SJSA1 (cell line): ENCODE results near the gene DCT. TPM values are rescaled to one million over a fixed set of nuclear protein-coding genes. Genes with fewer than 3 reads are reported as not detected.

Source experiments
- DNase-seq, 2 experiments: peaks; one replicate each; pipeline ENCODE4 v3.0.0-alpha.2; 2015 to 2020; ENCODE audit warnings: low spot score in 2 of 2, low read depth in 1 of 2
- H3K27ac ChIP-seq: fragments of 250-450 bp; sonication (Bioruptor Pico); 2 replicates; pipeline ENCODE4 v1.5.1; 2020; ENCODE audit warnings: mild to moderate bottlenecking, moderate library complexity
- H3K27me3 ChIP-seq: fragments of 250-450 bp; sonication (Bioruptor Pico); replicated peaks from 2 replicates; pipeline ENCODE4 v1.5.1; 2020; ENCODE audit warnings: mild to moderate bottlenecking, moderate library complexity
- H3K36me3 ChIP-seq: fragments of 250-450 bp; sonication (Bioruptor Pico); 2 replicates; pipeline ENCODE4 v1.5.1; 2020; ENCODE audit warnings: mild to moderate bottlenecking
- H3K4me1 ChIP-seq: fragments of 250-450 bp; sonication (Bioruptor Pico); replicated peaks from 2 replicates; pipeline ENCODE4 v1.6.1; 2021; ENCODE audit warnings: mild to moderate bottlenecking
- H3K4me3 ChIP-seq: fragments of 250-450 bp; sonication (Bioruptor Pico); 2 replicates; pipeline ENCODE4 v1.5.1; 2020; ENCODE audit warnings: mild to moderate bottlenecking
- H3K9me3 ChIP-seq: fragments of 250-450 bp; sonication (Bioruptor Pico); replicated peaks from 2 replicates; pipeline ENCODE4 v1.5.1; 2020; ENCODE audit warnings: mild to moderate bottlenecking
- total RNA-seq: library from RNA; depleted of rRNA; stranded (reverse); fragments of >200 nt; shearing (Covaris generic); gene quantifications from 2 replicates; pipeline ENCODE4 v1.2.3, GENCODE V29; 2014

The DCT gene
- total RNA-seq, 1 experiment from 2014 or later = not detected

- H3K27me3 ChIP-seq = no peaks in the 10 kb centered on the region
- H3K9me3 ChIP-seq = no peaks in the 10 kb centered on the region
Measured at GRCh38 chr13:94431987-94432386, 47.5 kb downstream of the DCT start.

GRCh38 chr13:94431574-94431973, 47.9 kb downstream of the DCT start:
- no peak for DNase-seq
- Histone ChIP-seq H3K9me3 (no peaks in the 10 kb centered on the region), H3K4me1 (no peaks in the 10 kb centered on the region), H3K4me3 (no peak overlapping the region), H3K27ac (no peak overlapping the region), H3K27me3 (no peaks in the 10 kb centered on the region), H3K36me3 (no peaks in the 10 kb centered on the region)

More at GRCh38 chr13:94431987-94432386, 47.5 kb downstream of the DCT start:
- H3K27ac ChIP-seq = no peak overlapping the region
- H3K4me1 ChIP-seq = no peaks in the 10 kb centered on the region
- no peak for DNase-seq
- no peaks in the 10 kb centered on the region for H3K36me3 ChIP-seq
- H3K4me3 ChIP-seq = no peak overlapping the region

- no peak overlapping the region for H3K27ac ChIP-seq
Measured at GRCh38 chr13:94427313-94427953, 52.0 kb downstream of the DCT start.

DNA sequence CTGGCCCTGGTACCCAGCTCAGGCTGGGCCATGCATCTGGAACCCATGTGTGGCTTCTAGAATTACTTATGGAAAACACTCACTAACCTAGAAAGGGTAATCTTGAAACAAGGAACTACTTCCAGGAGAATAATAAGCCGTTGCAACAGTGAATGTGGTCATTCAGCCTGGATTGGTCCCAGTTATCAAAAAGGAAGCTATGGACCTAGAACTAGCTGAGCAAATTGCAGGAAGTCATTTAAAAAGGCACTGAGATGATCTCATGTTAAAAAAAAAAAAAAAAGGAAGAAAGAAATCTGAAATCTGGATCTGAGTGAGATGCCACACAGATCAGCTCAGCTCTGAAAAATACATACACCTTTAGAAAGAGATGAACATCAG, 59.6 kb downstream of the DCT start:
- H3K4me3 ChIP-seq = no peak overlapping the region
- H3K36me3 ChIP-seq = no peaks in the 10 kb centered on the region
- H3K4me1 ChIP-seq = no peaks in the 10 kb centered on the region
- no peaks in the 10 kb centered on the region for H3K27me3 ChIP-seq
- H3K27ac ChIP-seq = no peak overlapping the region
- no peaks in the 10 kb centered on the region for H3K9me3 ChIP-seq
- no peak for DNase-seq

More at GRCh38 chr13:94427313-94427953, 52.0 kb downstream of the DCT start:
- Histone ChIP-seq H3K4me3 (no peak overlapping the region), H3K27me3 (no peaks in the 10 kb centered on the region), H3K4me1 (no peaks in the 10 kb centered on the region), H3K9me3 (no peaks in the 10 kb centered on the region), H3K36me3 (no peaks in the 10 kb centered on the region)
- no peak for DNase-seq

DNA sequence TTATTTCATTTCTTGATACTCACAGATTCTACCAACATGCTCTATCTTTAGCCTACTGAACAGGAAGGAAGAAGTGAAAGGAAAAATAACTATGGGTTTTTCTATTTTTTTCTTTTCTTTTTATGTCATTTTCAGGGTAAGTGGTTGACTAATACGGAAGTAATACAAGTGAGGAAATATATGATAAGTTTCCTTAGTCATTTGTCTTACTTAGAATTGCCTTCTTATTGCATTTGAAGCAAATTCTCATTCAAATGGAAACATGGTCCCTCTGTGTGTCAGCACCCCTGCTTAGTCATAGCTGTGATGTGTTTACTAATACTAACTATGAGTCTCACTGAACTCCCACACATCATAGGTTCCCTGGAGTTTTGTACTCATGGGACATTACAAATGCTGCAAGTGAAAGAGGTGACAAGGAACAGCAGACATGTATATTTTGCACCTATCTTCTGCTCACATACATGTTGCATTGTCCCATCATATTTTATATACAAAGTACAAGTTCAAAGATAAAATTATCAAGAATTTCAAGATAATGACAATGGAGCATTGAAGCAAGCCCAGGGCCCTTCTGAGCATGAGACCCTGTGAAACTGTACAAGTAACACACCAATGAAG, 60.1 kb downstream of the DCT start:
- Histone ChIP-seq H3K27ac (no peak overlapping the region), H3K27me3 (no peaks in the 10 kb centered on the region), H3K9me3 (no peaks in the 10 kb centered on the region), H3K4me1 (no peaks in the 10 kb centered on the region), H3K4me3 (no peak overlapping the region), H3K36me3 (no peaks in the 10 kb centered on the region)
- no peak for DNase-seq

GRCh38 chr13:94417294-94417693, 62.2 kb downstream of the DCT start:
- Histone ChIP-seq H3K4me1 (no peaks in the 10 kb centered on the region), H3K27me3 (no peaks in the 10 kb centered on the region)
- DNase-seq = no peak

DNA sequence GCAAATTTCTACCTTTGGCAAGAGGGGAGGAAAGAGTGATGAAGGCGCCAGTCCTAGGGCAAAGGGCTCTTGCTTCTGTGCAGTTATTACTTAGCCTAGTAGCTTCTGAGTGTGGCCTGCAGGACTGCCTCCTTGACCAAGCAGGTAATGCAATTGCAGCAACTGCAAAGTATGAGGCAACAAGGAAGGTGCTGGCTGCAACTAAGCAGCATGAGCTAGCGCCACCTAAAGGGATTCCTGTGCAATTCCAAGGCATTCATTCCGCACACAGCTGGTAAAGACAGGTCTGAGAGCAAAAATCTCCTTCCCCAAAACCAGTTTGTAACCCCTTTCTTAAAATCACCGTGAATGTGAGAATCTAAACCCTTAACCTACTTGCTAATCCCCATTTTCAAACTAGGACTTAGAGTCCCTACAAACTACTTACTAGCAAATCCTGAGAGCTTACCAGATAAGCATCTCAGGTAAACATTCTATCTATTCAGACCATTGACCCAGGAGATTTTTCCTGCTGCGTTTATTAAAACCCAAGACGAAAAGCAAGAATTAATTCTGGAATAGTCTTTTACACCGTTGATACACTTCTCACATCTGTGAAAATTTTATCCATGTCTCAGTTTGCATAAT, 62.9 kb downstream of the DCT start:
- H3K27me3 ChIP-seq = no peaks in the 10 kb centered on the region
- no peak for DNase-seq
- H3K9me3 ChIP-seq = no peaks in the 10 kb centered on the region
- no peak overlapping the region for H3K27ac ChIP-seq
- no peaks in the 10 kb centered on the region for H3K4me1 ChIP-seq
- no peak overlapping the region for H3K4me3 ChIP-seq
- H3K36me3 ChIP-seq = no peaks in the 10 kb centered on the region

More at GRCh38 chr13:94417294-94417693, 62.2 kb downstream of the DCT start:
- Histone ChIP-seq H3K27ac (no peak overlapping the region), H3K4me3 (no peak overlapping the region), H3K9me3 (no peaks in the 10 kb centered on the region), H3K36me3 (no peaks in the 10 kb centered on the region)

GRCh38 chr13:94415500-94416237, 63.8 kb downstream of the DCT start:
- no peak overlapping the region for H3K27ac ChIP-seq
- H3K36me3 ChIP-seq = no peaks in the 10 kb centered on the region
- no peaks in the 10 kb centered on the region for H3K4me1 ChIP-seq
- no peaks in the 10 kb centered on the region for H3K9me3 ChIP-seq
- no peak for DNase-seq
- H3K27me3 ChIP-seq = no peaks in the 10 kb centered on the region
- H3K4me3 ChIP-seq = no peak overlapping the region

- H3K9me3 ChIP-seq = no peaks in the 10 kb centered on the region
- no peak overlapping the region for H3K27ac ChIP-seq
- H3K27me3 ChIP-seq = no peaks in the 10 kb centered on the region
- no peak for DNase-seq
- no peak overlapping the region for H3K4me3 ChIP-seq
- no peaks in the 10 kb centered on the region for H3K36me3 ChIP-seq
- no peaks in the 10 kb centered on the region for H3K4me1 ChIP-seq
Measured at GRCh38 chr13:94414708-94415107, 64.8 kb downstream of the DCT start.

- H3K27ac ChIP-seq = no peak overlapping the region
- H3K9me3 ChIP-seq = no peaks in the 10 kb centered on the region
- no peaks in the 10 kb centered on the region for H3K4me1 ChIP-seq
- H3K36me3 ChIP-seq = no peaks in the 10 kb centered on the region
- no peak for DNase-seq
- H3K27me3 ChIP-seq = no peaks in the 10 kb centered on the region
- no peak overlapping the region for H3K4me3 ChIP-seq
Measured at GRCh38 chr13:94414141-94414540, 65.3 kb downstream of the DCT start.

DNA sequence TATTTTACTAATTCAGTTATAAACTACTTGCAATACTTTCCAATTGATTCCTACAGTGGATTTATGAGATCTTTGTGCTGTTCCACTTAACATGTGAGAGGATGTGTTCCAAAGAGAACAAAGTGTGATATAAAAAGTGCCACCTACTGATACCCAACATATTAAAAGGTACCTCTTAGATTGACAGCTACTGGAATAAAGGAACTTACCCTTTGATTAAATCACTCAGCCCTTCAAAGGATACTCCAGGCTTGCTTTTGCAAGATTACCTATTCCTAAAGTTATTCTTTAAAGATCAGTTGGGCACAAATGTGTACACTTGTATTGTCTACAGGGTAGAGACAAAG, 65.9 kb downstream of the DCT start:
- no peaks in the 10 kb centered on the region for H3K27me3 ChIP-seq
- H3K4me3 ChIP-seq = no peak overlapping the region
- no peaks in the 10 kb centered on the region for H3K36me3 ChIP-seq
- H3K9me3 ChIP-seq = no peaks in the 10 kb centered on the region
- H3K4me1 ChIP-seq = no peaks in the 10 kb centered on the region
- H3K27ac ChIP-seq = no peak overlapping the region
- no peak for DNase-seq

- no peaks in the 10 kb centered on the region for H3K27me3 ChIP-seq
- no peak for DNase-seq
- no peaks in the 10 kb centered on the region for H3K4me1 ChIP-seq
- H3K36me3 ChIP-seq = no peaks in the 10 kb centered on the region
- H3K27ac ChIP-seq = no peak overlapping the region
- no peaks in the 10 kb centered on the region for H3K9me3 ChIP-seq
- no peak overlapping the region for H3K4me3 ChIP-seq
Measured at GRCh38 chr13:94412870-94413597, 66.4 kb downstream of the DCT start.

GRCh38 chr13:94411747-94412146, 67.7 kb downstream of the DCT start:
- Histone ChIP-seq H3K9me3 (no peaks in the 10 kb centered on the region), H3K27me3 (no peaks in the 10 kb centered on the region), H3K36me3 (no peaks in the 10 kb centered on the region), H3K4me3 (no peak overlapping the region), H3K27ac (no peak overlapping the region), H3K4me1 (no peaks in the 10 kb centered on the region)
- DNase-seq = no peak
